Liver (tissue), 9 donors: ENCODE measurements around the gene B4GALT3. TPM values are rescaled to one million over a fixed set of nuclear protein-coding genes. Genes with fewer than 3 reads are reported as not detected.
"Not testable (repeated sequence)": the region's sequence is repeated elsewhere in the genome, so short reads cannot be mapped to it uniquely, and the experiment has no call there.

Experiments
- DNase-seq: peaks from one replicate; pipeline ENCODE4 v3.0.0-alpha.2; 2017; ENCODE audit warnings: low spot score
- H3K27ac ChIP-seq, 2 donors: one replicate each; pipeline ENCODE4 v1.7.0; 2013; ENCODE audit warnings: inconsistent platforms in 2 of 2, low read length in 2 of 2, control low read depth in 1 of 2, low read depth in 1 of 2, mild to moderate bottlenecking in 1 of 2
- H3K27me3 ChIP-seq, 4 donors: one replicate each; pipeline versions ENCODE4 v1.6.1 to v1.7.0; 2013; ENCODE audit warnings: low read length in 3 of 4, inconsistent platforms in 1 of 4, mild to moderate bottlenecking in 1 of 4, moderate library complexity in 1 of 4; ENCODE audit not compliant: control insufficient read depth in 4 of 4, insufficient read depth in 4 of 4
- H3K36me3 ChIP-seq, 4 donors: one replicate each; pipeline versions ENCODE4 v1.6.1 to v1.7.0; 2013; ENCODE audit warnings: low read length in 3 of 4, mild to moderate bottlenecking in 3 of 4, low read depth in 1 of 4, moderate library complexity in 1 of 4; ENCODE audit not compliant: control insufficient read depth in 4 of 4, insufficient read depth in 3 of 4
- H3K4me1 ChIP-seq, 4 donors: one replicate each; pipeline versions ENCODE4 v1.6.1 to v1.7.0; 2013; ENCODE audit warnings: low read length in 3 of 4, mild to moderate bottlenecking in 3 of 4, moderate library complexity in 1 of 4; ENCODE audit not compliant: control insufficient read depth in 4 of 4, insufficient read depth in 4 of 4
- H3K4me3 ChIP-seq, 3 donors: one replicate each; pipeline versions ENCODE4 v1.6.1 to v1.7.0; 2013; ENCODE audit warnings: low read length in 3 of 3, control low read depth in 1 of 3, low read depth in 1 of 3, mild to moderate bottlenecking in 1 of 3
- H3K9ac ChIP-seq, 2 donors: one replicate each; pipeline ENCODE4 v1.7.0; 2013; ENCODE audit warnings: low read length in 2 of 2, mild to moderate bottlenecking in 2 of 2, moderate library complexity in 2 of 2, control low read depth in 1 of 2, low read depth in 1 of 2
- H3K9me3 ChIP-seq, 4 donors: one replicate each; pipeline versions ENCODE4 v1.6.1 to v1.7.0; 2013; ENCODE audit warnings: low read length in 3 of 4; ENCODE audit not compliant: control insufficient read depth in 4 of 4
- EGR1 ChIP-seq, 2 donors: IDR thresholded peaks; 2 replicates each; pipeline ENCODE4 v1.6.1; 2016 to 2018; ENCODE audit warnings: antibody characterized with exemption in 2 of 2, low read depth in 2 of 2
- FOXA2 ChIP-seq: IDR thresholded peaks from 2 replicates; pipeline ENCODE4 v1.6.1; 2016; ENCODE audit warnings: antibody characterized with exemption
- HNF4A ChIP-seq, 2 donors: conservative IDR thresholded peaks; 2 replicates each; pipeline ENCODE4 v1.6.1; 2016; ENCODE audit warnings: antibody characterized with exemption in 2 of 2, mild to moderate bottlenecking in 2 of 2
- HNF4G ChIP-seq: IDR thresholded peaks from 2 replicates; pipeline ENCODE4 v1.6.1; 2016; ENCODE audit warnings: antibody characterized with exemption
- NR2F2 ChIP-seq: IDR thresholded peaks from 2 replicates; pipeline ENCODE4 v1.6.1; 2016; ENCODE audit warnings: antibody characterized with exemption
- RAD21 ChIP-seq, 2 donors: IDR thresholded peaks; 2 replicates each; pipeline ENCODE4 v1.6.1; 2016; ENCODE audit warnings: antibody characterized with exemption in 2 of 2, mild to moderate bottlenecking in 2 of 2
- RXRA ChIP-seq, 2 donors: IDR thresholded peaks; 2 replicates each; pipeline ENCODE4 v1.6.1; 2017 to 2018; ENCODE audit warnings: antibody characterized with exemption in 2 of 2, mild to moderate bottlenecking in 1 of 2
- SP1 ChIP-seq: IDR thresholded peaks from 2 replicates; pipeline ENCODE4 v1.6.1; 2018; ENCODE audit warnings: antibody characterized with exemption, mild to moderate bottlenecking
- TAF1 ChIP-seq: conservative IDR thresholded peaks from 2 replicates; pipeline ENCODE4 v1.6.1; 2016; ENCODE audit warnings: antibody characterized with exemption, mild to moderate bottlenecking
- YY1 ChIP-seq: IDR thresholded peaks from 2 replicates; pipeline ENCODE4 v1.6.1; 2016; ENCODE audit warnings: antibody characterized with exemption, mild to moderate bottlenecking
- WGBS: extraction: QIAGEN DNeasy Blood & Tissue Kit; methylation state at CpG from one replicate; pipeline ENCODE4 v1.1.7; 2013; 5-methylcytosine and 5-hydroxymethylcytosine counted together
- polyA plus RNA-seq, 2 donors: library from polyadenylated mRNA; stranded (reverse) in 1 of 2; unstranded in 1 of 2; fragments of 200-250 nt in 1 of 2; fragments of >200 nt in 1 of 2; fragmentation: Nextera tagmentation in 1 of 2; extraction: Ambion mirVana in 1 of 2; gene quantifications; one replicate each; pipeline versions ENCODE4 v1.2.1 to v1.2.3, GENCODE V29; 2013 to 2015
- total RNA-seq, 2 donors: library from RNA; depleted of rRNA; stranded (reverse); fragments of >200 nt; gene quantifications; one replicate each; pipeline ENCODE4 v1.2.3, GENCODE V29; 2014
- TF ChIP-seq, protein P1 (sequence below): fragments of 150-350 bp; IDR thresholded peaks from 2 replicates; pipeline ENCODE4 v1.5.1; 2017; ENCODE audit warnings: improper control_type of control experiment, low read depth, low read length; ENCODE audit not compliant: missing input control
- TF ChIP-seq, protein P2 (sequence below): IDR thresholded peaks from 2 replicates; pipeline ENCODE4 v1.6.1; 2016; ENCODE audit warnings: antibody characterized with exemption, mild to moderate bottlenecking
- TF ChIP-seq, protein P3 (sequence below): IDR thresholded peaks from 2 replicates; pipeline ENCODE4 v1.6.1; 2016; ENCODE audit warnings: antibody characterized with exemption
- TF ChIP-seq, protein P4 (sequence below): IDR thresholded peaks from 2 replicates; pipeline ENCODE4 v1.6.1; 2016; ENCODE audit warnings: antibody characterized with exemption
- donor health status: healthy.
- donor health status: healthy.
- donor health status: healthy.
- donor health status: healthy.
- donor health status: healthy.

The B4GALT3 gene
- total and polyA plus RNA-seq, 4 donors, result 13.1 to 23.8 (median 14.7) TPM

DNA sequence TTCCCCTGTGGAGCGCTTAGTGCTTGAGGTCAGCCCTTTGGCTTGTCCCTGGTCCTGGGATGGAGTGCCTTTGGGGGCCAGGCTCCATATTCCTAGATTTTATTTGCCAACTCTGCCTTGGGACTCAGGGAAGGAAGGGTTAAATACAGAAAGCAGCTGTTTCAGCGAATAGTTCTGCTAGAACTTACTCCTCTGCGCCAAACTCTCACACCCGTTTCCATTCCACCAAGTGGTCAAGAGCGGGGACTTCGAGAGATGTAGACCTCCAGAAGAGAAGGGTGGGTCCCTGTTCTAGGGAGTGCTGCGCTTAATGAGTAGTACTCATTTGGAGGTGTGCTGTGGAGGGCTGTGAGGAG, 47.8 kb upstream of the B4GALT3 start:
- peak overlapping the region in 1 of 2 donors; percentile 5 for H3K9ac ChIP-seq

DNA sequence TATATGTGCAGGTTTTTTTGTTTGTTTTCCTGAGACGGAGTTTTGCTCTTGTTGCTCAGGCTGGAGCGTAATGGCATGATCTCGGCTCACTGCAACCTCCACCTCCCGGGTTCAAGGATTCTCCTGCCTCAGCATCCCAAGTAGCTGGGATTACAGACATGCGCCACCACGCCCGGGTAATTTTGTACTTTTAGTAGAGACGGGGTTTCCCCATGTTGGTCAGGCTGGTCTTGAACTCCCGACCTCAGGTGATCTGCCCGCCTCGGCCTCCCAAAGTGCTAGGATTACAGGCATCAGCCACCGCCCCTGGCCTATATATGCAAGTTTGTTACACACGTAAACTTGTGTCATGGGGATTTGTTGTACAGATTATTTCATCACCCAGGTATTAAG, 47.4 kb upstream of the B4GALT3 start:
- 33% methylated on average over 13 of the region's 13 CpGs for WGBS
- peak overlapping the region; percentile 75 for H3K27ac ChIP-seq
- peaks cover 0 to 49% (median 29%) of the 10 kb centered on the region in 4 donors for H3K4me1 ChIP-seq
- H3K36me3 ChIP-seq, DNase-seq, H3K9ac ChIP-seq, H3K27me3 ChIP-seq, H3K9me3 ChIP-seq: not testable (repeated sequence)
- peak overlapping the region in 2 of 3 donors; percentile 26 to 32 for H3K4me3 ChIP-seq

More for the DNA sequence above, 47.8 kb upstream of the B4GALT3 start:
- no peaks in the 10 kb centered on the region for H3K9me3 ChIP-seq
- H3K27me3 ChIP-seq, result no peaks in the 10 kb centered on the region
- H3K4me3 ChIP-seq, result peak overlapping the region in 2 of 3 donors; percentile 17 to 25
- peaks cover 0 to 50% (median 27%) of the 10 kb centered on the region in 4 donors for H3K4me1 ChIP-seq
- TF ChIP-seq HNF4G, result no peak
- TF ChIP-seq RXRA (IDR thresholded peaks at IDR 0.05), result no peak
- TF ChIP-seq, protein P1, sequence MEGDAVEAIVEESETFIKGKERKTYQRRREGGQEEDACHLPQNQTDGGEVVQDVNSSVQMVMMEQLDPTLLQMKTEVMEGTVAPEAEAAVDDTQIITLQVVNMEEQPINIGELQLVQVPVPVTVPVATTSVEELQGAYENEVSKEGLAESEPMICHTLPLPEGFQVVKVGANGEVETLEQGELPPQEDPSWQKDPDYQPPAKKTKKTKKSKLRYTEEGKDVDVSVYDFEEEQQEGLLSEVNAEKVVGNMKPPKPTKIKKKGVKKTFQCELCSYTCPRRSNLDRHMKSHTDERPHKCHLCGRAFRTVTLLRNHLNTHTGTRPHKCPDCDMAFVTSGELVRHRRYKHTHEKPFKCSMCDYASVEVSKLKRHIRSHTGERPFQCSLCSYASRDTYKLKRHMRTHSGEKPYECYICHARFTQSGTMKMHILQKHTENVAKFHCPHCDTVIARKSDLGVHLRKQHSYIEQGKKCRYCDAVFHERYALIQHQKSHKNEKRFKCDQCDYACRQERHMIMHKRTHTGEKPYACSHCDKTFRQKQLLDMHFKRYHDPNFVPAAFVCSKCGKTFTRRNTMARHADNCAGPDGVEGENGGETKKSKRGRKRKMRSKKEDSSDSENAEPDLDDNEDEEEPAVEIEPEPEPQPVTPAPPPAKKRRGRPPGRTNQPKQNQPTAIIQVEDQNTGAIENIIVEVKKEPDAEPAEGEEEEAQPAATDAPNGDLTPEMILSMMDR, result no peak
- TF ChIP-seq, protein P2, sequence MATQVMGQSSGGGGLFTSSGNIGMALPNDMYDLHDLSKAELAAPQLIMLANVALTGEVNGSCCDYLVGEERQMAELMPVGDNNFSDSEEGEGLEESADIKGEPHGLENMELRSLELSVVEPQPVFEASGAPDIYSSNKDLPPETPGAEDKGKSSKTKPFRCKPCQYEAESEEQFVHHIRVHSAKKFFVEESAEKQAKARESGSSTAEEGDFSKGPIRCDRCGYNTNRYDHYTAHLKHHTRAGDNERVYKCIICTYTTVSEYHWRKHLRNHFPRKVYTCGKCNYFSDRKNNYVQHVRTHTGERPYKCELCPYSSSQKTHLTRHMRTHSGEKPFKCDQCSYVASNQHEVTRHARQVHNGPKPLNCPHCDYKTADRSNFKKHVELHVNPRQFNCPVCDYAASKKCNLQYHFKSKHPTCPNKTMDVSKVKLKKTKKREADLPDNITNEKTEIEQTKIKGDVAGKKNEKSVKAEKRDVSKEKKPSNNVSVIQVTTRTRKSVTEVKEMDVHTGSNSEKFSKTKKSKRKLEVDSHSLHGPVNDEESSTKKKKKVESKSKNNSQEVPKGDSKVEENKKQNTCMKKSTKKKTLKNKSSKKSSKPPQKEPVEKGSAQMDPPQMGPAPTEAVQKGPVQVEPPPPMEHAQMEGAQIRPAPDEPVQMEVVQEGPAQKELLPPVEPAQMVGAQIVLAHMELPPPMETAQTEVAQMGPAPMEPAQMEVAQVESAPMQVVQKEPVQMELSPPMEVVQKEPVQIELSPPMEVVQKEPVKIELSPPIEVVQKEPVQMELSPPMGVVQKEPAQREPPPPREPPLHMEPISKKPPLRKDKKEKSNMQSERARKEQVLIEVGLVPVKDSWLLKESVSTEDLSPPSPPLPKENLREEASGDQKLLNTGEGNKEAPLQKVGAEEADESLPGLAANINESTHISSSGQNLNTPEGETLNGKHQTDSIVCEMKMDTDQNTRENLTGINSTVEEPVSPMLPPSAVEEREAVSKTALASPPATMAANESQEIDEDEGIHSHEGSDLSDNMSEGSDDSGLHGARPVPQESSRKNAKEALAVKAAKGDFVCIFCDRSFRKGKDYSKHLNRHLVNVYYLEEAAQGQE, result no peak
- no peak for TF ChIP-seq HNF4A (conservative IDR thresholded peaks at IDR 0.05)
- no peak for TF ChIP-seq SP1
- no peak for TF ChIP-seq TAF1
- TF ChIP-seq, protein P3, sequence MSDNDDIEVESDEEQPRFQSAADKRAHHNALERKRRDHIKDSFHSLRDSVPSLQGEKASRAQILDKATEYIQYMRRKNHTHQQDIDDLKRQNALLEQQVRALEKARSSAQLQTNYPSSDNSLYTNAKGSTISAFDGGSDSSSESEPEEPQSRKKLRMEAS, result no peak
- TF ChIP-seq EGR1 (IDR thresholded peaks at IDR 0.05; ENCODE audit: low read depth in 2 of 2), result no peak
- TF ChIP-seq YY1, result no peak
- no peak for TF ChIP-seq FOXA2
- no peak for TF ChIP-seq RAD21 (IDR thresholded peaks at IDR 0.05)
- TF ChIP-seq, protein P4, sequence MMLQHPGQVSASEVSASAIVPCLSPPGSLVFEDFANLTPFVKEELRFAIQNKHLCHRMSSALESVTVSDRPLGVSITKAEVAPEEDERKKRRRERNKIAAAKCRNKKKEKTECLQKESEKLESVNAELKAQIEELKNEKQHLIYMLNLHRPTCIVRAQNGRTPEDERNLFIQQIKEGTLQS, result no peak
- no peak for TF ChIP-seq NR2F2
- H3K36me3 ChIP-seq, result peaks cover 3 to 14% (median 7%) of the 10 kb centered on the region in 4 donors
- 38% methylated on average over 7 of the region's 7 CpGs for WGBS
- H3K27ac ChIP-seq, result peak overlapping the region; percentile 75
- DNase-seq, result no peak
